OCI-LY1 (cell line): ENCODE results near the gene SLC46A1.

Source experiments
- H2AFZ ChIP-seq: fragments of 200-600 bp; sonication (generic), shearing (Covaris generic); 2 replicates; pipeline ENCODE4 v1.6.0; 2014; ENCODE audit warnings: antibody characterized with exemption, mild to moderate bottlenecking, low read length
- H3F3A ChIP-seq: fragments of 200-600 bp; sonication (generic), shearing (Covaris generic); 2 replicates; pipeline ENCODE4 v1.6.0; 2014; ENCODE audit warnings: mild to moderate bottlenecking, antibody characterized with exemption, low read length, moderate library complexity; ENCODE audit not compliant: insufficient read depth
- H3K27ac ChIP-seq: fragments of 200-600 bp; sonication (generic); 2 replicates; pipeline ENCODE4 v1.5.1; 2014; ENCODE audit warnings: low read length, mixed run types, mild to moderate bottlenecking, low read depth; ENCODE audit not compliant: poor library complexity, severe bottlenecking
- H3K27me3 ChIP-seq: fragments of 200-600 bp; sonication (generic); 2 replicates; pipeline ENCODE4 v1.6.0; 2014; ENCODE audit warnings: antibody characterized with exemption, mild to moderate bottlenecking, low read length, moderate library complexity; ENCODE audit not compliant: insufficient read depth
- H3K36me3 ChIP-seq: fragments of 200-600 bp; sonication (generic); 2 replicates; pipeline ENCODE4 v1.6.1; 2014; ENCODE audit warnings: mild to moderate bottlenecking, antibody characterized with exemption, low read length, moderate library complexity, mixed read lengths; ENCODE audit not compliant: insufficient read depth
- H3K4me1 ChIP-seq: fragments of 200-600 bp; sonication (generic); 2 replicates; pipeline ENCODE4 v1.5.1; 2014; ENCODE audit warnings: mild to moderate bottlenecking, low read length, moderate library complexity; ENCODE audit not compliant: insufficient read depth, severe bottlenecking
- H3K4me2 ChIP-seq: fragments of 200-600 bp; sonication (generic), shearing (Covaris generic); 2 replicates; pipeline ENCODE4 v1.6.1; 2014; ENCODE audit warnings: low read length
- H3K4me3 ChIP-seq: fragments of 200-600 bp; sonication (generic); 2 replicates; pipeline ENCODE4 v1.5.1; 2014; ENCODE audit warnings: low read length, low read depth, mild to moderate bottlenecking, mixed read lengths; ENCODE audit not compliant: poor library complexity, severe bottlenecking
- H3K79me2 ChIP-seq: fragments of 200-600 bp; shearing (Covaris generic); 2 replicates; pipeline ENCODE4 v1.6.1; 2016; ENCODE audit warnings: mixed run types, low read length, mixed read lengths; ENCODE audit not compliant: insufficient read depth
- H3K9ac ChIP-seq: fragments of 200-600 bp; sonication (generic), shearing (Covaris generic); 2 replicates; pipeline ENCODE4 v1.6.1; 2014; ENCODE audit warnings: mild to moderate bottlenecking, low read length, mixed read lengths
- H3K9me2 ChIP-seq: fragments of 200-600 bp; sonication (generic), shearing (Covaris generic); 2 replicates; pipeline ENCODE4 v1.6.1; 2014; ENCODE audit warnings: low read depth, mild to moderate bottlenecking, low read length, mixed read lengths
- H3K9me3 ChIP-seq: fragments of 200-600 bp; shearing (Covaris generic); 2 replicates; pipeline ENCODE4 v1.6.1; 2014; ENCODE audit warnings: low read length, mixed read lengths
- H4K20me1 ChIP-seq: fragments of 200-600 bp; sonication (generic), shearing (Covaris generic); 2 replicates; pipeline ENCODE4 v1.6.0; 2016; ENCODE audit warnings: mild to moderate bottlenecking, low read length; ENCODE audit not compliant: insufficient read depth
- CTCF ChIP-seq: fragments of 200-600 bp; sonication (generic), shearing (Covaris generic); IDR thresholded peaks from 2 replicates; pipeline ENCODE4 v1.5.1; 2017; ENCODE audit warnings: mild to moderate bottlenecking, antibody characterized with exemption, low read length, moderate library complexity, mixed read lengths
- EZH2 ChIP-seq: fragments of 200-600 bp; sonication (generic), shearing (Covaris generic); IDR thresholded peaks from 2 replicates; pipeline ENCODE4 v1.8.0; 2017; ENCODE audit warnings: borderline replicate concordance, mixed run types, mild to moderate bottlenecking, antibody characterized with exemption, low read length, moderate library complexity, mixed read lengths

SLC46A1 gene

GRCh38 chr17:28425206-28425605 is 19.2 kb upstream of the SLC46A1 start:
- Histone ChIP-seq H3K27me3 (no peaks in the 10 kb centered on the region), H3K4me3 (no peak overlapping the region), H3K27ac (no peak overlapping the region), H3K36me3 (no peaks in the 10 kb centered on the region), H3K9me2 (no peaks in the 10 kb centered on the region), H4K20me1 (no peaks in the 10 kb centered on the region), H3K9ac (no peak overlapping the region), H3F3A (no peaks in the 10 kb centered on the region), H3K4me2 (no peak overlapping the region), H3K4me1 (no peaks in the 10 kb centered on the region), H3K79me2 (no peaks in the 10 kb centered on the region), H3K9me3 (no peaks in the 10 kb centered on the region), H2AFZ (no peak overlapping the region)
- TF ChIP-seq EZH2 (no peak), CTCF (no peak)

GRCh38 chr17:28421787-28422305 is 15.8 kb upstream of the SLC46A1 start:
- H3K27ac ChIP-seq = no peak overlapping the region
- H2AFZ ChIP-seq = no peak overlapping the region
- H3K9me3 ChIP-seq = no peaks in the 10 kb centered on the region
- no peaks in the 10 kb centered on the region for H3K9me2 ChIP-seq
- H3K27me3 ChIP-seq = no peaks in the 10 kb centered on the region
- no peaks in the 10 kb centered on the region for H3K4me1 ChIP-seq
- no peaks in the 10 kb centered on the region for H3F3A ChIP-seq
- no peaks in the 10 kb centered on the region for H4K20me1 ChIP-seq
- H3K9ac ChIP-seq = no peak overlapping the region
- no peaks in the 10 kb centered on the region for H3K36me3 ChIP-seq
- TF ChIP-seq EZH2 (no peak), CTCF (no peak)
- H3K4me3 ChIP-seq = no peak overlapping the region
- no peaks in the 10 kb centered on the region for H3K79me2 ChIP-seq
- H3K4me2 ChIP-seq = no peak overlapping the region

- no peak overlapping the region for H3K4me3 ChIP-seq
- H3K79me2 ChIP-seq = no peaks in the 10 kb centered on the region
- H3K27ac ChIP-seq = no peak overlapping the region
- H3K27me3 ChIP-seq = 0 out of 2 replicates have a peak, but pooled peaks cover 7% of the 10 kb centered on the region
- no peaks in the 10 kb centered on the region for H3K36me3 ChIP-seq
- H3K9ac ChIP-seq = no peak overlapping the region
- no peaks in the 10 kb centered on the region for H3K9me2 ChIP-seq
- H3K4me2 ChIP-seq = no peak overlapping the region
- no peak overlapping the region for H2AFZ ChIP-seq
- H3K9me3 ChIP-seq = no peaks in the 10 kb centered on the region
- TF ChIP-seq EZH2 (no peak), CTCF (peak; percentile 86)
- H4K20me1 ChIP-seq = no peaks in the 10 kb centered on the region
- H3K4me1 ChIP-seq = no peaks in the 10 kb centered on the region
- no peaks in the 10 kb centered on the region for H3F3A ChIP-seq
These were observed 10.8 kb upstream of the SLC46A1 start for GRCh38 chr17:28416703-28417311.
